ENCODE measurements around the gene CCDC197.

The CCDC197 gene

DNA sequence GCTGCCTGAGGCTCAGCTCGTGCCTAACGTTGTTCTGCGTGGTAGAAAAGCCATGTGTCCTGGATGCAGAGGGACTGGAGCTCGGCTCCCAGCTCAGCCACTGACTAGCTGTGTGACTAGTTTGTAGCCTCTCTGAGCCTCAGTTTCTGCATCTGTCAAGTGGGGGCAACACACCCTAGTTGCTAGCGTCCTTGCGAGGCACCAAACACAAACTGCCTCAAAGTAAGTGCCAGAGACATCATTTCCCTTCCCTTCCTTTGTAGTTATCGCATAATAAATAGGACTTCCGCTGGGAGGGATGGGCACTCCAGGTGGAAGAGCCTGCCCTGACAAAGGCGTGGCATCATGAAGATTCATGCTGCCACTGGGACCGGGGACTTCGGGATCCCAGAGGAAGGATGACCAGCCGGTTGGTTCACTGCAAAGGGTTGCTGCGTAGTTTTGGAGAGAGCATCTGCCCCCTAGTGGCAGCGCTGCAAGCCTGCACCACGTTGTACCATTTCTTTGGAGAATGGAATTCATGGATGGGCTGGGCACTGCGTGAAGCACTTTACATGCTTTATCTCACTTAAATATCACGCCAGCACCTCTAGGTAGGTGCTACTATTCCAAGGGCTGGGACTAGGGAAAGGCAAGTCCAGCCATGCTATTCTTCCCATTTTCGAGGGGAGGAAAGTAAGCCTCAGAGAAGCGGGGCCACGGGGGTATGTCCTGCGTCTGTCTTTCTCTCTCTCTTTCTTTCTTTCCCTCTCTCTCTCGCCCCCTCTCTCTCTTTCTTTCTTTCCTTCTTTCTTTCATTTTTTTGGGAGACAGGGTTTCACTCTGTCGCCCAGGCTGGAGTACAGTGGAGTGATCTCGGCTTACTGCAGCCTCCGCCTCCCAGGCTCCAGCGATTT, 4.6 kb downstream of the CCDC197 start:
- DNase-seq = peak; percentile 45

DNA sequence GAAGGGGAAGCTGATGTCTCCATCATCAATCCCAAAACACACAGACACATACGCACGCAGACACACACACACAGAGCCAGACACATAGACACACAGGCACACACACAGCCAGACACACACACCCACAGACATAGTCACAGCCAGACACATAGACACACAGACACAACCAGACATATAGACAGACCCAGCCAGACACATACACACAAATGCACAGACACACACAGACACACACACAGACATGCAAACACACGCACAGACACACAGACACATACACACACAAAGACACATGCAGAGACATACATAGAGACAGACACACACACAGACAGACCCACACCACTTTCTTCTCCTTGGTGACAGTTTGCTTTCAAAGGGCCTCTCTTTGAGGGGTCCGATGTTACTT, 6.3 kb downstream of the CCDC197 start:
- DNase-seq = no peak

DNA sequence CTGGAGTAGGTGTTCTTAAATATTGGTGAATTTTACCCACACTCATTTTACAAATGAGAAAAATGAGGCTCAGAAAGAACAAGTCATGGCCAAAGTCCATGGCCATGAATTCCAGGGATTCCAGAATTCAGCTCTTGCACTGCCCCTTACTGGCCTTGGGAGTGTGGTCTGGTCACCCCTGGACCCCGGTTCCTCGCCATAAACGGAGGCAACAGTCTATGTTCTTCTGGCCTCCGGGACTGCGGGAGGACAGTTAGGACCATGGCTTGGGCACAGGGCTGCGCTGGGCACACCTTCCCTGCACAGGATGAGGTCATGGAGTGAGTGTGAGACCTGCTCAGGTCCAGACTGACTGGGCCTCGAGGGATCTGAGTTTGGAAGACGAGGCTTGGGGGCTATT, 6.9 kb downstream of the CCDC197 start:
- DNase-seq = no peak

DNA sequence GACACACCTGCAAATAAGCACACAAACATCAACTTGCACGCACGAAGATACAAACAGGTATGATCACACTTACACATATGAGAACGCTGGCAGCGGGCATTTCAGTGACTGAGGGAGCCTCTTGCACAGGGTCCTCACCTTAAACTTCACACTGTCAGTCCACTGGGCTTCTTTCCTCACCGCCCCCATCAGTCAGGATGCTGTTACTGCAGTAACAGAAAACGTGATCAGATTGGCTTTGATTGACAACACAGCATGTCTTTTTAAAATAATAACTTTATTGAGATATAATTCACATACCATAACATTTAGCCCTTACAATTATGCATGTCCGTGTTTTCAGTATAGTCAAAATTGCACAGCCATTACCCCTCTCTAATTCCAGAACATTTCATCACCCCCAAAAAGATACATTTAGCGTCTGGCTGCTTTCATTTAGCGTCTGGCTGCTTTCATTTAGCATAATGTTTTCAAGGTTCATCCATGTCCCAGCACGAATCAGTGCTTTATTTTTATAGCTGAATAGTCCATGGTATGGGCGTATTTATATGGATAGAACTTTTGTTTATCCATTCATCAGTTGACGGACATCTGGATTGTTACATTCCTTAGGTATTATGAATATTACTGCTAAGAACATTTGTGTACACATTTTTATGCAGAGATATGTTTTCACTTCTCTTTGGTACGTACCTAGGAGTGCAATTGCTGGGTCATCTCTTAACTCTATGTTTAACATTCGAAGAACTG, 8.4 kb downstream of the CCDC197 start:
- no peak for DNase-seq

DNA sequence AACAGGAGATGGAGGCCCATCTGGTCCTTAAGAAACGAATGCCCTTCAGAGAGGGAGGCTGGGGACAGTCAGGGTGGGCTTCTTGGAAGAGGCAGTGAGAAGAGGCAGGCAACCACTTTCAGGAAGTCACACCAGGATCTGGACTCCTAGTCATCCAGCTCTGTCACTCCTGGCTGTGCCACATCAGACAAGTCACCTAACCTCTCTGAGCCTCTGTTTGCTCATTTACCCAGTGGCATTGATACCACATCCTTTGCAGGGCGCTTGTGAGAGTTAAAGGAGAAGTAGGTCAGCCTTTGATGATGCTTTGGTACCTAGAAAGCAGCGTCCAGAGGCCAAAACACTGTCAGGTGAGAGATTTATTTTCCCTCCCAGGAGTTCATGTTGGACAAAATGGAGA, 11.1 kb downstream of the CCDC197 start:
- no peak for DNase-seq

DNA sequence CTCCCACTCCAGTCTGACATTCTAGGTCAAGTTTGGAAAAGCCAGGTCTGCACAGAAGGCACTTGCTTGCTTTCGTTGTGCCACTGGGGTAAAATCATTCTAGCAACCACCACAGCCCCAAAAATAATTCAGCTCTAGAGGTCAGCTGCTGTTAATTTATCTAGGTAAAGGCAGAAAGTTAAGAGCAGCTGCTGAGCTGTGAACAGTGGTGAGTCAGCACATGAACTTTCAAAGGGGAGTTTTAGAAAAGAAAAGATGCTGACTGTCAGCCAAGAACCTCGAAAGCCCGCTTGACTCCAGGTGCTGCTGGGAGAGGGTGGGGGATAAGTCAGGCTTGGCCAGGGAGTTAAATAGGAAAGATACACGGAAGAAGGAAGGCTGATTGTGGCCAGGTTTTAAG, 12.7 kb downstream of the CCDC197 start:
- DNase-seq = no peak

DNA sequence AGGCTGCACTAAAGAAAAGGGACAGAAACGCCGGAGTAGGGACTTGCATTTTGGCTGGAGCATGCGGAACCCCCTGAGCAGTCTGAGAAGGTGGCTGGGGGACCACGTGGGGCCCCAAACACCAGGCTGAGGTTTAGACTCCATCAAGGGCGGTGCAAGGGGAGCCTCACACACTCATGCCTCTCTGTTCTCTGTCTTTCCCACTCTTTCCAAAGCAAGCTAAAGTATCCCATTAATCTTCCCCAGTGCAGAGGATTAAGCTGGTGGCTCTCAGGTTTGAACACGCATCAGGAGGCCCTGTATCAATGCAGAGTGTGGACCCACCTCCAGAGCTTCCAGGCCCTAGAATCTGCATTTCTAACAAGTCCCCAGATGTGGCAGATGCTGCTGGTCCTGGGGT, 13.5 kb downstream of the CCDC197 start:
- no peak for DNase-seq

DNA sequence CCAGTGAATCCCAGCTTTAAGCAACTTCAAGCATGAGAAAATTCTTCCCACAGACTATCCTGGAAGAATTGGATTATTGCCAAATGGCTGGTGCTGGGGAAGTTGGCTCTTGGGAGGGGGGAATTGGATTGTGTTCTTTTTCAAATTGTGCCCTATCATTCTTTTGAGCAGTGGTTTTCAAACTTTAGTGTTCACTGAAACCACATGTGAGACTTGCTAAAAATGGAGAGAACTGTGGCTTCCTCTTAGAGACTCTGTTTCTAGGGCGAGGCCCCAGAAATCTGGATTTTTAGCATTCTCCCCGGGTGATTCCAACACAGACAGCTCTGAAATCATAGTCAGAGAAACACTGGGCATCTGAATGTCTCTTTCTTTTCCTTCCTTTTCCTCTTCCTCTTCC, 14.7 kb downstream of the CCDC197 start:
- no peak for DNase-seq

DNA sequence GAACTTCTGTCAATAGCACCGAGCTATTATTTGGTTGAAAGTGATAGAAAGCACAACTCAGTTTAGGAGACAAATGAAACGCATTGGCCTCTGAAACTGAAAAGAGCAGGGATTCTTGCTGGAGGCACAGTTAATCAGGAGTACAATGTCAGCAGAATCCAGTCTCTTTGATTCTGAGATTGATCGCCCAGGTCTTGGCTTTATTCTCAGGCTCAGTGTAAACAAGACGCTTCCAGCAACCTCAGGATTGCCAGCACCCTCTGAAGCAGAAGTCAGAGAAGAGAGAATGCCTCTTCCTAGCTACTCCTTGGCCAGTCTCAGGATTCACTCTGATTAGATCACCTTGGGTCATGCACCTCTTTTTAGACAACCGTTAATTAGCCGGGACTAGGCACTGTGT, 17.3 kb downstream of the CCDC197 start:
- no peak for DNase-seq

DNA sequence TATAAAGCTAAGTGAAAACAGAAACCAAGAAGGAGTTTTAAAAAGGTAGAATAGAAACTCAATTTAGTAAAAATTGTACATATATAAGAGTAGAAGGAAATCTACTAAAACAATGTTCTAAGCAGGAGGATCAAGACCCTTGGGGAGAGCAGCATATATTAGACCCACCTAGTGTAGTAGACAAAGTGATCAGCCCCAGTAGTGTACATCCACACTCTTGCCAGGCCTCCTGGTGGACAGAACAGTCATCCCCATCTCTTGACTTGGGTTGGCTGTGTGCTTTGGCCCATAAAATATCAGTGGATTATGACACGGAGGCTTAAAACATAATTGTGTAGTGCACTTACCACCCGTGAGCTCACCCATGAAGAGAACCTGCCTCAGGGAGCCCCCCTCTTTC, 18.1 kb downstream of the CCDC197 start:
- no peak for DNase-seq

DNA sequence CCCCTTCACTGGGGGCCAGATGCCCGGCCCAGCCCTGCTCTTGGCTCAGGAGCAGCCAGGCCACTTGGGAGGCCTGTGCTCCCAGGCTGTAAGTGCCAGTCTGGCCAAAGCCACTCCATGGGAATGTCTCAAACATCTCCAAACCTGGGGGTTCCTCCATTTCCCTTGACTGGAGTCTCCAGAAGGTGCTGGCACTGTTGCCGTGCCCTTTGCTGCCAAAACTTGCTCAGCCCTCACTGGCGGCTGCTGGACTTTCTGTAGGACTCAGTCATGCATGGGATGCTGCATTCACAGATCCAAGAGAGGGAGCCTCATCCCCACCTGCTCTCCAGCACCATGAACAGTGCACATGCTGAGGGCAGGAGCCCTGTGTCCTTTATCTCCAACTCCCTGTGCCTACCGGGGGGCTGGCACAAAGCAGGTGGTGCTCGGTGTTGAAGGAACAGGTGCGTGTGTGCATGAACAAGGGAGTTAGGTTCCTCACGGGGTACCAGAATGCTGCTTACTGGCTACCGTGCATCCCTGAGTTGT, 19.4 kb downstream of the CCDC197 start:
- no peak for DNase-seq

DNA sequence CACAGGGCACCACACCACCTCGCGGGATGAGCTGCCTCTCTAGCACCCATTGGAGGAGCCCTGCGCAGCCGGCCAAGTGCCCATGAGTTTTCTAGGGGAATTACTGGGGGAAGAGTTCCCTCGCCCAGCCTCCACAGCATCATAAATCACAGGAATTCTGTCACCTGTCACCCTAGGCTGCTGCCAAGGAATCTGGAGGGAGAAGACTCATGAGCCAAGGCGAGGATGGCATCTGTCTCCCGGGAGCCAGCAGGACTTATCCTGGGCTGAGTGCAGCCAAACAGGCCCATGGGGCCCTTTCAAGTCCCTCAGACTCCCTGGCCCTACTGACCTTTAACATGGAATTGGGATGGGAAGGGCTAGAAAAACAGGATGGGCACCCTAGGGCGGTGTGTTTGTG, 21.2 kb downstream of the CCDC197 start:
- DNase-seq = no peak

DNA sequence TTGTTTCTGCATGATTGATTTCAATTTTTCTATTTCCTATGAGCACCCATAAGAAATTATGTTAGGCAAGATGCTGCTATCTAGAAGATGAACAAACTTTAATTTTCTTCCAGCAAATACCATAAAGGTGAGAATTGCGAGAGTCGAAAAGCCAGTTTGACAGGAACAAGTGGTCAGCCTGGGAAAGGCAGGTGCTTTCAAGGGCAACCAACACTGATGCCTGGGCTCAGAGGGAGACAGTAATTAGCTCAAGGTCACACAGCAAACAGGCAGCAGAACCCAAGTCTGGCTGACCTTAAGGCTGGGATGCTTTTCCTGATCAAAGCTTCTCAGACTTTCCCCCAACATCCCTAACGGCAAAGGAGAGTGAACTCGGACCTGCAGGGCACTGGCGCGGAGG, 22.2 kb downstream of the CCDC197 start:
- DNase-seq = no peak

DNA sequence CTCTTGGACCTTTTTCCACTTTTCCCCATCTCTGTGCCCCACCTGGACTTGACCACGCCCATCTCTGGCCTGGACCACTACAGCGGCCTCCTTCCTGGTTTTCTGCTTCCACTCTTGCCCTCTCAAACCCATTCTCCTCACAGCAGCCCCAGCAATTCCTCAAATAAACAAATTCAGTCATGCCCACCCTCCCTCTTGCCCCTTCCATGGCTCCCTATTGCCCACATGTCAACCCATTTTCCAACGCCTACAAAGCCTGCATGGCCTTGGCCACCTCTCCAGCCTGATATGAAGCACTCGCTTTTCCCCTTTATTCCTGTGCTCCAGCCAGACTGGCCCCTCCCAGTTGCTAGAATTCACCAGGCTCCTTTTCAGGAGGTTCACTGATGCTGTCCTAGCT, 23.2 kb downstream of the CCDC197 start:
- DNase-seq = no peak

DNA sequence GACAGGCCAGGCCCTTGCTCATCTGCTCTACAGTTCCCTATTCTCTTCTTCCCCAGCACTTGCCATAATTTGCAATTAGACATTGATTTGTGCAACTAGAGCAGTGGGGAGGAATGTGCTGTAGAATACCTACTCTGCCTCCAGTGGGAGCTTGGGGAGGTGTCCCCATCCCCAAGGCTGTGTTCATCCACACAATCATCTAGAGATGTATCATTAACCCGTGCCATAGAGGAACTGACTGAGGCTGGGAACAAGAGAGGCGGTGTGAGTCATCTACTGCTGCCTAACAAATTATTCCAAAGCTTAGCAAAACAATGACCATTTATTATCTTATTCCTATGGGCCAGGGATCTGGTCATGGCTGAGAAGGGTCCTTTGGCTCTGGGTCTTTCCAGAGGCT, 23.9 kb downstream of the CCDC197 start:
- no peak for DNase-seq

DNA sequence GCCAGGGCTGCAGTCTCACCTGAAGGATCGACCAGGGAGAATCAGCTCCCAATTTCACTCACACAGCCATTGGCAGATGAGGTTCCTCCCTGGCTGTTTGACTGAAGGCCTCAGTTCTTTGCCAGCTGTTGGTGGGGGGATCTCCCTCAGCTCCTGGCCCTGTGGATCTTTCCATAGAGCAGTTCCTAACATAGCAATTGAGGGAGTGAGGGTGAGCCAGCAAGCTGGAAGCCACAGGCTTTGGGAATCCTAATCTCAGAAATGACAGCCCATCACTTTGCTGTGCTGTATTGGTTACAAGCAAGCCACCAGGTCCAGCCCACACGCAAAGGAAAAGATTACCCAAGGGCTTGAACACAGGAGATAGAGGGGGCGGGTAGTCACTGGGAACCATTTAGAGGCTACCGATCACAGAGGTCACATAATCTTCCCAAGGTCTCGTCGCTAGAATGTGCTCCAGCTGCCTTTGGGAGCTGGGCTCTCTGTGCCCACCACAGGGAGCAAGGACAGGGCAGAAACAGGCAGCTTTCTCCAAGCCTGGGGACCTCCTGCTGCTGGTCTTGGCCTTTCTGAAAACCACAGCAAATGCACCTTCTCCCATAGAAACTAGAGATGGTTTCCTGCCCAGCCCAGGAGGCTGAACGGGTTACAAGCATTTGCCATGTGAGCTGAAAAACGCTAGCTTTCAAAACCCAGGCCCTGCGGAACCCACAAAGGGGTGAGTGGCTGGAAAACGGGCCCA, 24.5 kb downstream of the CCDC197 start:
- DNase-seq = no peak

DNA sequence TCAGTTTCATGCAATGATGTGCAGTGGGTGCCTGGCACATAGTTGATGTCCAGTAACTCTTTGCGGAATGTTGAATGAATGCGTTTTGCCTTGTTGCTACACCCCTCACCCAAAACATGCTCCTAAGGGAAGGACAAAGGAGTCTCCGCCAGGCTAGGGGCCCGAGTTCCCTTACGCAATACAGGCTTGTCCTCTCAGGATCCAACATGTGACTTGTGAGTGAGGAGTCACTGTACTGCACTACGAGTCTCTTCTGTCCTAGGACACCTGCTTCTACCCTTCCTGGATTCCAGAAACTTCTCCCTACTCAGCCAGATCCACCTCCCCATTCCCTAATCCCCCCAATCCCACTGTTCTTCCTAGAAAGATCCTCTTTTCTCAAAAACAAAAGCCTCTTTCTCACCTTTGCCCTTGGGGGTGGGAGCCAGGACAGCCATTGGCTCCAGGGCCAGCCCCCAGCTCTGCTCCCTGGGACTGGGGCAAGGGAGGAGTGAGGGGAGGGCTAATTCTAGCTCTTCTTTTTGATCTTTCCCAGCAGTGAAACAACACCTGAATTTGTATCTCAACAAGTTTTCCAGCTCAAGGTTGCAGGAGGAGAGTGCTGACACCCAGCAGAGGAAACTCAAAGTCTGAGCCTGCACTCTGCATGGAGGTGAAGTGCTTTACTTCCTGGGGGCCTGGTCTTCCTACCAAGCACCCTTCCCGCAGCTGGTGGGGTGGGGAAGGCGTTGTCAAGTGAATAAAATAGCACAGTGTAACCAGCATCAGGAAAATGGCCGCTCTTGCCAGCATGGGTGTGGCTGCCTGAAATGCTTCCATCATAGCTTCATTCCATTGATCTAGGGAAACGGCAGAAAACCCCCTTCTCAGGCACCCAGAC, 25.7 kb downstream of the CCDC197 start:
- no peak for DNase-seq

DNA sequence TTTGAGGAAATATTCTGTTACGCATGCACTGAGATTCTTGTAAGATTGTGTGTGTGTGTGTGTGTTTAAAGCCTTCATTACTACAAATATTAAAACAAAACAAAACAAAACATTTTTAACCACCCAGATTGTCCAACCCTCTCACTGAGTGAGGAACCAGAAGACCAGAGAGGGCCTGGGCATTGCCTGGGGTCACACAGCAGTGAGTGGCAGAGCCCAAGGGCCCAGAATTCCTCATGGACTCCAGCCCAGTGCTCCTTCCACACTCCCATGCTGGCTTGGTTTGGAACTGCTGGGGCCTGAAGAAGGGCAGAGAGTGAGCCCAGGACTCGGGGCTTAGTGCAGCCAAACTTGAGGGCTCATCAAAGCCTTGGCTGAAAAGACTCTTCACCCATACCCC, 27.4 kb downstream of the CCDC197 start:
- no peak for DNase-seq

DNA sequence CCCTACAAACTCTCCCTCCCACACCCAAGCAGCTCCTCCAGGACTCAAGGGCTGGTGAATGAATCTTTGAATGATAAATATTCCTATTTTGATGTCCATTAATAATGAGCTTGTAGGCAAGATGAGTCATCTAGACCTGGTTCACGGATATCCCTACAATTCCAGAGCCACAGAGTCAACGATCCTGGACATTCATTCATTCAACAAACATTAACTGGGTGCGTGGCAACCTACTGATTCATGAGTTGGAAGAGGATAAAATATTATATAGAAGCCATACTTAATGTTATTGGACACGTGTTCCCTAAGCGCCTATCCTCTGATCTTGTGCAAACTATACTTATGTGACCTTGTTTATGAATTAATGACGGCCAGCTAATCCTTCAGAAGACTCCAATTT, 28.6 kb downstream of the CCDC197 start:
- DNase-seq = no peak

DNA sequence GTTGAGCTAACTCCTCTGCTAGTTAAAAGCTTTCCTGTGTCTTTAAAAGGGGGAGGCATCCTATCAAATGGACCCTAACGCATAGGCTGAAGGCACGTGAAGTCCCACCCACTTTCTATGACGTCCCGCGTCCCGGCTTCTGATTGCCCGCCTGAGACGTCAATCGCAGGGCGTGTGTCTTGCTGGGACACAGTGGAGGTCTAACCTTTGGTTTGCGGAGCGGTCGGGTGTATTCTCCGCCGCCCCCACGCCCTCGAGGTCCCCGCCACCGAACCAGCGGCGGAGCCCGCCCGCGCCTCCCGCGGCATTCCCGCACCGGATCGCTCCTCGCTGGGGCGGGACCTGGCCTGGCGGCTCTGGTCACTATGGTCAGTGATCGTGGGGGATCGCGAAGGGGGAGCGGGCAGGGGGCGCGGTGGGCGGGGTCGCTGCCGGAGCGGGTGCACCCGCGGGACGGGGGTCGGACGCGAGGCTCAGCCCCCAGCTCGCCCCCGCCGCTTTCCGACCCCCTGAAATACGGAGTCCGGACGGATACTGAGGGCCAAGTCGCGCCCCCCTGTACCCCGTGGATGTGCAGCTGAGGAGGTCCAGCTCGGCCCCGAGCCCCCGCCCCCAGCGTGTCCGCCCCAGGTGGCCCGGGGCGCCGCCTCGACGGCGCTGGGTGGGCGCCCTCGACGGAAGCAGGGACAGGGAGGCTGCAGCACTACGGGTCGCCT, 29.2 kb downstream of the CCDC197 start, which contains the start of gene OTUB2:
TSS of gene OTUB2 (plus strand) at position 168 of the 716 bp plus-strand sequence. CDS start at position 366, 198 bp downstream.
- DNase-seq = peak; percentile 95 to 96

DNA sequence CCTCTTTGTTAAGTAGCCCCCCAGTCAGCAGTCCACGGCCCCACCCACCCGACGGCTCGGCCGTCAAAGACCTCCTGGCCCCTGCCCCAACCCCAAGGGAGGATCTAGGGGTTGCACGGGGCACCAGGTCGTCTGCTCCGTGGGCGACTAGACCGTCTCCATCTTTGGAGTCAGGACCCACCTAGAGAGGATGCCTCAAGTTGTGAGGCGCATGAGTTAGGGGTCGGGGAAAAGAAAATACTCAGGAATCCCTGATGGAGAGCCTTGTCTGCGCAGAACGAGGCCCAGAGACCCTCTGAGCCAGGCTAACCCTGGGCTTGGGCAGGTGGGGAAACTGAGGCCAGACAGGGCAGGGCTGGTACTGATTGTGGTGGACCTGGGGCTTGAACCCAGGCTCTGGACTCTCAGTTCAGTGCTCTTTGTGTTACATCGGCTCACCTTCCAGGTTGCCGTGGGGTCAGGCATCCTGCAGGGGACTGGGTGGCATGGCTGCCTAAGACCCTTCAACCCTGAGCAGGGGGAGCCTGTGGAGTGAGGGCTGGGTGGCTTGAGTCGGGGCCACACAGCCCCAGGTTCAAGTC, 29.9 kb downstream of the CCDC197 start:
- DNase-seq = no peak
